ENCODE results near the gene DNAH5. TPM values are rescaled to one million over a fixed set of nuclear protein-coding genes. Genes with fewer than 3 reads are reported as not detected.
"Not testable (repeated sequence)": the region's sequence is repeated elsewhere in the genome, so short reads cannot be mapped to it uniquely, and the experiment has no call there.

The DNAH5 gene
- total and polyA plus RNA-seq, 2 donors (not counting 3 experiments of a cell fraction or from before 2014, with no cell fraction given), result 0.23 to 1.7 TPM

DNA sequence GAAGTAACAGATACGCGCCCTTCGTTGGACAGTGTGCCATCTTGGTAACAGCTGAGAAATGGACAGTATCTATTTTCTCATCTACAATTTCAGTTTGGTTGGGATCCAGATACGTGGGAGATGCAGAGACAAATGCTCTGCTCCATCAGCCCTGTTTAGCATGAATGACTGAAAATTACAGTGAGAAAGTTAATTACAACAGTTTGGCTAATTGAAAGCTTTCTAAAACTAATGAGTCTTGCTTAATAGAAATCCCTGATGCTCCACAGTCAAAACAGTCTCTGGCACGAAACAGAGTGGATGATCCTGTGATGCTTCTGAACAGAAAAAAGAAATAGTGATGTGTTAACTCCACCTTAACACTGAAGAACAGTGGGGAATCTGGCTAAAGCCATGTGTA, 140.2 kb downstream of the DNAH5 start:
- Histone ChIP-seq H2AFZ (ENCODE audit: low read depth, low read length) (no peak overlapping the region), H4K20me1 (replicated peaks; ENCODE audit: control insufficient read depth, extremely low read depth, insufficient read depth, low read length) (no peaks in the 10 kb centered on the region), H3K27me3 (ENCODE audit: control insufficient read depth in 2 of 2, insufficient read depth in 2 of 2, low read length in 2 of 2) (no peaks in the 10 kb centered on the region), H3K36me3 (ENCODE audit: control insufficient read depth in 2 of 2, extremely low read depth in 1 of 2, insufficient read depth in 2 of 2, low read length in 2 of 2) (no peaks in the 10 kb centered on the region), H3K4me1 (ENCODE audit: control insufficient read depth, extremely low read depth, insufficient read depth, low read length) (no peaks in the 10 kb centered on the region), H3K79me2 (ENCODE audit: control insufficient read depth, insufficient read depth, low read length) (no peaks in the 10 kb centered on the region), H3K27ac (ENCODE audit: insufficient read depth, low read depth, low read length) (no peak overlapping the region), H3K4me3 (replicated peaks in 1 of 3; ENCODE audit: insufficient read depth in 1 of 3, low read depth in 1 of 3, low read length in 3 of 3) (no peak overlapping the region), H3K9me1 (replicated peaks; ENCODE audit: control insufficient read depth, extremely low read depth, insufficient read depth, low read length) (no peaks in the 10 kb centered on the region), H3K9me3 (replicated peaks; ENCODE audit: control insufficient read depth, insufficient read depth, low read length) (no peaks in the 10 kb centered on the region), H3K9ac (replicated peaks; ENCODE audit: extremely low read depth, insufficient read depth, low read length) (no peak overlapping the region), H3K4me2 (ENCODE audit: insufficient read depth, low read length) (no peak overlapping the region)
- BruUV-seq (replicated peaks), result no TSS peak
- dilution Hi-C loops (cut with MboI; ENCODE audit: extremely low pct_ligation_motif_present, low sequenced_read_pairs) (no loop called here), intact Hi-C loops (cut with micrococcal nuclease) (no loop called here)
- DNase-seq (ENCODE audit: low read depth, low spot score) (no peak), FAIRE-seq (no peak)
- TF ChIP-seq POLR2A (IDR thresholded peaks at IDR 0.05; ENCODE audit: low read depth, low read length) (no peak), JUN (IDR thresholded peaks at IDR 0.05; ENCODE audit: borderline replicate concordance, insufficient read depth, insufficient read length, low read depth) (no peak), FOS (IDR thresholded peaks at IDR 0.05; ENCODE audit: borderline replicate concordance, insufficient read depth, low read length) (no peak), GATA2 (IDR thresholded peaks at IDR 0.05; ENCODE audit: insufficient read depth, insufficient read length, low read depth, low read length) (no peak), POLR2AphosphoS5 (IDR thresholded peaks at IDR 0.05; ENCODE audit: insufficient read depth, low read depth, low read length) (no peak), EZH2 (IDR thresholded peaks at IDR 0.05; ENCODE audit: borderline replicate concordance, low read depth, low read length, severe bottlenecking) (no peak), MYC (IDR thresholded peaks at IDR 0.05; ENCODE audit: low read depth, low read length) (no peak)
- TF ChIP-seq, protein P1, sequence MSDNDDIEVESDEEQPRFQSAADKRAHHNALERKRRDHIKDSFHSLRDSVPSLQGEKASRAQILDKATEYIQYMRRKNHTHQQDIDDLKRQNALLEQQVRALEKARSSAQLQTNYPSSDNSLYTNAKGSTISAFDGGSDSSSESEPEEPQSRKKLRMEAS (IDR thresholded peaks at IDR 0.05; ENCODE audit: insufficient read depth, insufficient read length), result no peak
- TF ChIP-seq, protein P2, sequence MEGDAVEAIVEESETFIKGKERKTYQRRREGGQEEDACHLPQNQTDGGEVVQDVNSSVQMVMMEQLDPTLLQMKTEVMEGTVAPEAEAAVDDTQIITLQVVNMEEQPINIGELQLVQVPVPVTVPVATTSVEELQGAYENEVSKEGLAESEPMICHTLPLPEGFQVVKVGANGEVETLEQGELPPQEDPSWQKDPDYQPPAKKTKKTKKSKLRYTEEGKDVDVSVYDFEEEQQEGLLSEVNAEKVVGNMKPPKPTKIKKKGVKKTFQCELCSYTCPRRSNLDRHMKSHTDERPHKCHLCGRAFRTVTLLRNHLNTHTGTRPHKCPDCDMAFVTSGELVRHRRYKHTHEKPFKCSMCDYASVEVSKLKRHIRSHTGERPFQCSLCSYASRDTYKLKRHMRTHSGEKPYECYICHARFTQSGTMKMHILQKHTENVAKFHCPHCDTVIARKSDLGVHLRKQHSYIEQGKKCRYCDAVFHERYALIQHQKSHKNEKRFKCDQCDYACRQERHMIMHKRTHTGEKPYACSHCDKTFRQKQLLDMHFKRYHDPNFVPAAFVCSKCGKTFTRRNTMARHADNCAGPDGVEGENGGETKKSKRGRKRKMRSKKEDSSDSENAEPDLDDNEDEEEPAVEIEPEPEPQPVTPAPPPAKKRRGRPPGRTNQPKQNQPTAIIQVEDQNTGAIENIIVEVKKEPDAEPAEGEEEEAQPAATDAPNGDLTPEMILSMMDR (IDR thresholded peaks at IDR 0.05; ENCODE audit: extremely low read depth in 1 of 2, insufficient read depth in 1 of 2, low read depth in 1 of 2, low read length in 2 of 2), result no peak
- CTCF ChIA-PET, result no interaction called here
- POLR2A ChIA-PET, result no interaction called here

DNA sequence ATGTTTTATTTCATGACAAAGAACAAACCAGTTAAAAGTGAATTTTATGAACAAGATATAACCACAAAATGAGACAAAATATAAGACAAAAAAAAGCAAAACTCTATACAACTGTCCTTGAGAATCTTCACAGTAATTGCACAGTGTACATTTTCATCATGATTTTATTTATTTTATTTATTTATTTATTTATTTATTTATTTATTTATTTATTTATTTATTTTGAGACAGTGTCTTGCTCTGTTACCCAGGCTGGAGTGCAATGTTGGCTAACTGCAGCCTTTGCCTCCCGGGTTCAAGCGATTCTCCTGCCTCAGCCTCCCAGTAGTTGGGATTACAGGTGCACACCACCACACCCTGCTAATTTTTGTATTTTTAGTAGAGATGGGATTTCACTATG, 145.9 kb downstream of the DNAH5 start:
- intact Hi-C loops (cut with micrococcal nuclease); H3K36me3 ChIP-seq (ENCODE audit: control insufficient read depth in 2 of 2, extremely low read depth in 1 of 2, insufficient read depth in 2 of 2, low read length in 2 of 2); H3K4me3 ChIP-seq (replicated peaks in 1 of 3; ENCODE audit: insufficient read depth in 1 of 3, low read depth in 1 of 3, low read length in 3 of 3); dilution Hi-C loops (cut with MboI; ENCODE audit: extremely low pct_ligation_motif_present, low sequenced_read_pairs); FAIRE-seq; H2AFZ ChIP-seq (ENCODE audit: low read depth, low read length); H4K20me1 ChIP-seq (replicated peaks; ENCODE audit: control insufficient read depth, extremely low read depth, insufficient read depth, low read length); H3K27me3 ChIP-seq (ENCODE audit: control insufficient read depth in 2 of 2, insufficient read depth in 2 of 2, low read length in 2 of 2); H3K79me2 ChIP-seq (ENCODE audit: control insufficient read depth, insufficient read depth, low read length); H3K27ac ChIP-seq (ENCODE audit: insufficient read depth, low read depth, low read length); H3K9me1 ChIP-seq (replicated peaks; ENCODE audit: control insufficient read depth, extremely low read depth, insufficient read depth, low read length); BruUV-seq (replicated peaks); H3K9me3 ChIP-seq (replicated peaks; ENCODE audit: control insufficient read depth, insufficient read depth, low read length); H3K4me2 ChIP-seq (ENCODE audit: insufficient read depth, low read length); DNase-seq (ENCODE audit: low read depth, low spot score); H3K4me1 ChIP-seq (ENCODE audit: control insufficient read depth, extremely low read depth, insufficient read depth, low read length); CTCF ChIA-PET; POLR2A ChIA-PET; H3K9ac ChIP-seq (replicated peaks; ENCODE audit: extremely low read depth, insufficient read depth, low read length): not testable (repeated sequence)

Measured in endothelial cell of umbilical vein (primary cell).